HL-60/S4 treated with retinoic acid at 250 ng/mL for 4 days and 3 days (cell line): ENCODE measurements around the gene ABLIM3.

Experiments
- in situ Hi-C: fragments of 300-500 bp; cut with MboI; formaldehyde crosslinking; loops from 2 replicates; pipeline ENCODE4 v1.7.0; 2022; ENCODE audit warnings: low sequenced_read_pairs

The ABLIM3 gene

DNA sequence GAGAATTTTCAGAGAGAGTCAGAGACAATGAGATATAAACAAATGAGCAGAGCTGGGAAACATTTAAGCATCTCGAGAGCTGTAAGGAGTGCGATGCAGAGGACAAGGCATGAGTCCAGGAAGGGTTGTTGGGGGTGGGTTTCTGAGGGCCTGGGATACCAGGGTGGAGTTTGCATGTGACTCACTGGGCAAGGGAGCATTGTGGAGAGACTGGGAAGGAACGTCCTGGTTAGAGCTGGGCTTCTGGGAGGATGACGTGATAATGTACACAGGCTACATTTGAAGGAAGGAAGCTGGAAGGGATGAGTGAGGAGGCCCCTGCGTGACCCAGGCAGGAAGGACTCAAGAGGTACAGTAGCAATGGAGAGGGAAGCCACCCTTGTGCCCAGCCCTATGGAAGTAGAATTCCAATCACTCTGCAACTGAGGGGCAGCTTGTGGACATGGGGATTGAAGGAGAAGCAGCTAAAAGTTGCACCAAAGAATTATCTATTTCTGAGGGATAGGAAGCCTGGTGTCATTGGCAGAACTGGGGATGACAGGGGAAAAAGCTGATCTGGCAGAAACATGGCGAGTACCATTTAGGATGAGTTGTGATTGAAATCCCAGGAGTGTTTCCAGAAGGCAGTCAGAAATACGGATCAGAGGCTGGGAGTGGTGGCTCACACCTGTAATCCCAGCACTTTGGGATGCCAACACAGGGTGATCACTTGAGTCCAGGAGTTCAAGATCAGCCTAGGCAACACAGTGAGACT, 71.1 kb downstream of the ABLIM3 start:
- in situ Hi-C loops = no loop called here

DNA sequence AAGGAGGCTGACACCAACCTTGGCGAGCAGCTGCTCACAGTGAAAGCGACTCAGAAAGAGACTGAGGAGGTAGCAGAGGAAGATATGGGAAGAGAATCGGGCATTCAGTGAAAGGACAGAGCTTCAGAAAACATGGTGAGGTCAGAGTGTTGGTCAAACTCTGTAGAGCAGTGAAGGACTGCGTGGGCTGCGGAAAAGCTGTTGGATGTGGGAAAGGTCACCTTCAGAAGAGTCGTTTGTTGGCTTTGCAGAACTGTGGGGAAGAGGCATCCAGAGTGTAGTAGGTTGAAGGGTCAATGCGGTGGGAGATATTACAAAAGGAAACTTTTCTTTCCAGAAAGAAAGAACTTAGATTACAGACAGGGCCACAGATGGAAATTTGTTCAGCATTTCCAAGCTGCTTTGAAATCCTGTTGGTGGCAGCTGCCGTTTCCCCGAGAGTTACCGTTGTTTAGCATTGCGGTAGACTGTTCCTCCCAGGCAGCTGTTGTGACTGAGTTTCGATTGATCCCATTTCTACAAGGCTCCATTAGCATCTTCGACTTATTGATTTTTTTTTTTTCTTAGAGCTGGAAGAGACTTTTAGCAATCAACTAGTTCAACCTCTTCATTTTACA, 72.1 kb downstream of the ABLIM3 start:
- in situ Hi-C loops = no loop called here

DNA sequence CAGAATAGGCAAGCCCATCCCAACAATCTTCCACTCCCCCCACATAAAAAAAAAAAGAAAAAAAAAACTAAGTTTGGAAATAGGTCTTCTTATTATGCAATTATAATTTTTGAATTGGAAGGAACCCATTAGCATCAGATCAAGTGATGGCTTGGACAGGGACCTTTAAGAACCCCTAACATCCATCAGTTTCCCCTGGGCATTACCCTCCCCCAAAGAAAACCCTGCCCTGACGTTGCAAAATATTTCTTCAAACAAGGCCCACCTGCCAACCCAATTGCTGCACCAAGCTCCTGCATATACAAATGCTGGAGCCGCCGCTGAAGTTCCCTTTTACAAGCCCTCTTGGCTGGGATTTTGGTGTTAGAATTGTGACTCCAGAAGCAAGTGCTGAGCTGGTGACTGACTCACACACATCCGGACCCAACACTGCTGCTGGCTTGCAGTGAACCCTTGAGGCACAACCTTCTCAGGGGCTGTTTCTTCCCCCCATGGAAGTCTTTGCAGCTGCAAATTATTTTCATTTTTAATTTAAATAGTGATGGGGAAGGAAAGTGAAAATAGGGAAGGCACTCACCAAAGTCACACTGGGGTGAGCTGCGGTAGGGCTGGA, 74.3 kb downstream of the ABLIM3 start:
- in situ Hi-C loops = no loop called here

- in situ Hi-C loops = no loop called here
Measured at GRCh38 chr5:149216496-149216895, 75.2 kb downstream of the ABLIM3 start.

GRCh38 chr5:149217096-149217802, 76.0 kb downstream of the ABLIM3 start:
- in situ Hi-C loops = no loop called here

DNA sequence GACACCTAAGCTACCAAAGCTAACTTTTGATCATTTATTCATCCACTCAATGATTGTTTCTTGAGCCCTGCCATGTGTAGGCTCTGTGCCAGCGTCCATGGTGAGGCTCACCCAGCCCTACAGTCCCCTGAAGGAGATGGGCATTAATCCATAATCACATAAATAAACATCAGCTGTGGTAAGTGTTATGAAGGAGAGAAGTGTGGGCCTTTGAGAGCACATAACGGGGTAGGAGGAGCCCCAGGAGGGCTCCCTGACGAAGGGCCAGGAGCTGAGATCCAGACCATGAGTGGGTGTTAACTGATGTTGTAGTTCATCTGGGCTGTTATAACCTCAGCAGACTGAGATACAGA, 76.5 kb downstream of the ABLIM3 start:
- in situ Hi-C loops = no loop called here

GRCh38 chr5:149219584-149219983, 78.3 kb downstream of the ABLIM3 start:
- in situ Hi-C loops = no loop called here

DNA sequence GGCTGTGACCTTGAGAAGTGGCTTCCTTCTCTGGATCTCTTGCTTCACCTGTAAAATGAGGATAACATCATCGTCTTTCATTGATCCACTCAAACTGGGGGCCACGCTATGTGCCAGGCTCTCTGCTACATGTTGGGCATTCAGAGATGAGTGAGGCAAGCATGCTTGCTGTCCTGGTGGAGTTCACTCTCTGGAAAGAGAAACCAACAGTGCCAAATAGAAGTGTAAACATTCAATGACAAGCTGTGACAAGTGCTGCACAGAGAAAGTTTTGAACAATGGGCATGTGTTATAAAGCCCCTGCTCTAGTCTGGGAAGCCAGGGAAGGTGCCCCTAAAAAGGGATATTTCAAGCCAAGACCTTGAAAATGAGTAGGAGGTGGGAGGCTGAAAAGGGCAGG, 79.5 kb downstream of the ABLIM3 start:
- in situ Hi-C loops = no loop called here

GRCh38 chr5:149221326-149221725, 80.0 kb downstream of the ABLIM3 start:
- in situ Hi-C loops = no loop called here

DNA sequence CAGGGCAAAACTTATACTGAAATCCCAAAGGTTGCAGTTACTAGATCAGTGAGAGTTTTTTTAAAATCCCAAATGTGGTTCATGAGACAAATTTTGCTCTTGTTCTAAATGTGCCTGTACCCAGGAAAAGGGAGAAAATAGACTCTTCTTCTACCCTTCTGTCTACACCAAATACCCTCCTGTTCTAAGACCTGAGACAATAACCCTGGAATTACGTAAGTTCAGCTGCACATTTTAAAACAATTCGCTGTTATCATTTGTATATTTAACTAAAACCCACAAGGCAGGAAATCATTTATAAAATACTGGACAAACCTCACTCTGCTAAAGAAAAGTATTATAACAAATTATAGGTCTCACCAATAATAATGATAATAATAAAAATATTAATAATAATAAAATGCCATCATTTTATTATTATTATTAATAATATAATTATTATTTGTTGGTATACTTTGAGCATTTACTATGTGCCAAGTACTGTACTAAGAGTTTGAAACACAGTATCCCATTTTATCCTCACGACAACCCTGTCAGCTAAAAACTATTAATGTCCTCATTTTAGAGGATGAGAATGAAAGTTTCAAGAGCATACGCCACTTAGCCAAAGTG, 80.5 kb downstream of the ABLIM3 start:
- in situ Hi-C loops = no loop called here

DNA sequence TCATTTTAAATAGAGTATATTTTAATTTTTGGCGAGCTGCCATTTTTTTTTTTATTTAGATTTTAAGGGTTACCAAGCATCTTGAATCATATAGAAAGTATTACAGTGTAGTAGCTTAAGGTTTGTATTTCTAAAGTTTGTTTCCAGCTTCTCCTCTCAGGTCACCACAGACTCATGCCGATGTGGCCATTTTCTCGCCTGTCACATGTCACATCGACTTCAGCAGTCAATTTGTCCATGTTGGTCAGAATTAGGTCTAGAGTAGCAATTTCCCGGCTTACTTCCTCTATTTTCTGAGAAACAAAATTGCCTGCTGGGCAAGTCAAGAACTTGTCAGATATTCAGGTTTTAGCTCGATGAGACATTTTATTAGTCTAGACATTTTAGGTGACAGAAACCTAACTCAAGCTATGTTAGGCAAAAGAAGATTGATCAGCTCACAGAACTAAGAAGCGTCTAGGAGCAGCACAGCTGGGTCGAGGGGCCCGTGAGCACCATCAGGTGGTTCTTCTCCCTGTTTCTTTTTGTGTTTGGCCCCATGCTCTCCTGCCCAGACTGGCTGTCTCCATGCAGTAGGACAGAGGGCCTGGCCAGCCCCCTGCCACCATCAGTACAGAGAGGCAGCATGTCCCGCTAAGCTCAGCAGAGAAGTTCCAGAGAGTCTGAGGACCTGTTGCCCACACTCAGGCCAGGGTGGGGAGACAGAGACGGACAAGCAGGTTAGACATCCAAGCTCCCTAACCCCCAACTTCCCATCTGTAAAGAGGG, 82.0 kb downstream of the ABLIM3 start:
- in situ Hi-C loops = no loop called here

DNA sequence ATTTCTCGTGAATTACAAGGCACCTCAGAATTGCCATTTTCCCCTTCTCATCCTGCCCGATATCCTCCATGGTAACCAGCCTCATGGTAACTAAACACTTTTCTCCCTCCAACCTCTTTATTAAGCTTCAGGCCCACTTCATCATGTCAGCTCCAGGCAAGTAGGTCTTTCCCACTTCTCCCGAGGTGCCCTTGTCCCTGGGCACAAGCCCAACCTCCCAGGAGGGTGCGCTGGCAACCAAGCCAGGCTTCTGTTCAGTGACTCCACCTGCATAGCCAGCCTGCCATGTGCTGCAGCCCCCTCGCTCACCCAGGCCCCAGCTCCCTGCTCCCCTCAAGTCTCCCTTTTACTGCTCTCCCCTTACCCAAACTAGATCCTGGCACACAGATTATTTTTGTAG, 83.0 kb downstream of the ABLIM3 start:
- in situ Hi-C loops = no loop called here

GRCh38 chr5:149227168-149227826, 86.0 kb downstream of the ABLIM3 start:
- in situ Hi-C loops = no loop called here

- in situ Hi-C loops = no loop called here
Measured at GRCh38 chr5:149228618-149229297, 87.5 kb downstream of the ABLIM3 start.

GRCh38 chr5:149229298-149229937, 88.1 kb downstream of the ABLIM3 start:
- in situ Hi-C loops = no loop called here

GRCh38 chr5:149235841-149236240, 94.5 kb downstream of the ABLIM3 start:
- in situ Hi-C loops = no loop called here

DNA sequence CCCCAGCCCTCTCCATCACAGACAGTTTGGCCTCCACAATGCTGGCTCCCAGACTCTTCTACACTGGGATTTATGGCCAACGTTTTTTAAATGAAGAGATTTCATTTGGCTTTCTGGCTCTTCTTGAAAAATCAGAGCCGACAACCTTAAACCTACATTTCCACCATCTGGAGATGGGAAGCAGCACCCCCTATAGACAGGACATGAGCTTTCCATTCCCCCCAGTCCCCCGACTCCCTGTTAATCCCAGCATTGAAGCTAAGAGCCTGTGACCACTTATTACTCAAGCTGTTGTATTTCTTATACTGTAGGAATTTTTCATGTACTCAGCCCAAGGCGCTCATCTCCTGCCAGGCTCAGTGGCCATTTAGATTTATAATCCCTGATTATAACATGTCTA, 96.4 kb downstream of the ABLIM3 start:
- in situ Hi-C loops = no loop called here

GRCh38 chr5:149238540-149238939, 97.2 kb downstream of the ABLIM3 start:
- in situ Hi-C loops = no loop called here

- in situ Hi-C loops = no loop called here
Measured at GRCh38 chr5:149239917-149240316, 98.6 kb downstream of the ABLIM3 start.
